K562 (cell line): Measurements from ENCODE around the gene MLN. TPM values are rescaled to one million over a fixed set of nuclear protein-coding genes. Genes with fewer than 3 reads are reported as not detected.

Experiments
- HINFP ChIP-seq: fragments of 450-650 bp; conservative IDR thresholded peaks from 2 replicates; pipeline ENCODE4 v1.6.1; 2016; ENCODE audit warnings: missing genetic modification characterization, low read depth, mild to moderate bottlenecking, control low read depth, missing compliant biosample characterization
- HMGXB4 ChIP-seq: sonication (generic); formaldehyde crosslinking; IDR thresholded peaks from 2 replicates; pipeline ENCODE4 v1.8.1; 2023; ENCODE audit warnings: mild to moderate bottlenecking, missing genetic modification reagents
- IFI16 ChIP-seq: fragments of 250-450 bp; sonication (Bioruptor Pico); IDR thresholded peaks from 2 replicates; pipeline ENCODE4 v2.1.2; 2022; ENCODE audit warnings: mild to moderate bottlenecking, inconsistent platforms
- JUND ChIP-seq, 2 experiments: IDR thresholded peaks; 2 replicates in 1 of 2; 3 replicates in 1 of 2; pipeline ENCODE4 v1.6.1; 2011; ENCODE audit warnings: borderline replicate concordance in 2 of 2, low read depth in 2 of 2, low read length in 2 of 2, improper control_type of control experiment in 1 of 2, missing biosample characterization in 1 of 2, missing genetic modification characterization in 1 of 2, missing genetic modification reagents in 1 of 2
- SAP30 ChIP-seq: fragments of 200-600 bp; sonication (generic); IDR thresholded peaks from 2 replicates; pipeline ENCODE4 v1.6.1; 2012; ENCODE audit warnings: borderline replicate concordance, low read depth, mild to moderate bottlenecking, moderate library complexity, low read length, control low read depth, inconsistent platforms; ENCODE audit not compliant: insufficient read depth, poor library complexity, severe bottlenecking
- SNRNP70 ChIP-seq: fragments of 200-400 bp; formaldehyde crosslinking; optimal IDR thresholded peaks from 2 replicates; pipeline ENCODE3; 2017; ENCODE audit warnings: low read depth, low read length
- ZBED1 ChIP-seq: IDR thresholded peaks from 2 replicates; pipeline ENCODE4 v1.6.1; 2014
- ZBTB7A ChIP-seq: IDR thresholded peaks from 2 replicates; pipeline ENCODE4 v1.6.1; 2011; ENCODE audit warnings: low read depth, mild to moderate bottlenecking, low read length, moderate library complexity, borderline replicate concordance; ENCODE audit not compliant: control insufficient read depth
- ZNF589 ChIP-seq: fragments of 200-800 bp; sonication (Bioruptor generic); IDR thresholded peaks from 2 replicates; pipeline ENCODE4 v1.6.1; 2016; ENCODE audit warnings: low read depth, missing genetic modification characterization, missing compliant biosample characterization
- polyA plus RNA-seq, 8 experiments: library from polyadenylated mRNA; depleted of rRNA in 4 of 8; stranded (reverse) in 5 of 8; unstranded in 3 of 8; fragments of >200 nt; fragmentation: Nextera tagmentation in 2 of 8; fragmentation: Illumina TruSeq in 1 of 8; extraction: Ambion mirVana in 2 of 8; extraction: Trizol in 1 of 8; gene quantifications; 2 replicates each; pipeline versions ENCODE4 v1.2.1 to v1.2.3, GENCODE V29; 2011 to 2014; ENCODE audit warnings: inconsistent platforms in 1 of 8, missing spikeins in 1 of 8
- total RNA-seq, 7 experiments: library from RNA; depleted of rRNA in 6 of 7; stranded (reverse); fragments of >200 nt in 6 of 7; fragmentation: Illumina TruSeq in 2 of 7; extraction: Trizol in 2 of 7; gene quantifications; 2 replicates each; pipeline versions ENCODE4 v1.2.1 to v1.2.3, GENCODE V29; 2011 to 2021; ENCODE audit warnings: low replicate concordance in 1 of 7

MLN gene
- total and polyA plus RNA-seq, 9 of the 15 experiments (the other 6 are each of a cell fraction or from before 2014, with no cell fraction given), result not detected

- TF ChIP-seq HMGXB4 (CRISPR knock-in tag) (no peak), ZBED1 (no peak), ZNF589 (CRISPR knock-in tag) (no peak), SNRNP70 (no peak), HINFP (tag) (no peak), SAP30 (no peak), IFI16 (no peak), ZBTB7A (no peak), JUND (IDR thresholded peaks at IDR 0.05; ENCODE audit: borderline replicate concordance, low read depth, low read length) (no peak), JUND (tag; IDR thresholded peaks at IDR 0.05; ENCODE audit: borderline replicate concordance, low read depth, low read length) (no peak)
Observed at GRCh38 chr6:33784787-33785186, 19.0 kb downstream of the MLN start (continued).
